Peyer's patch (tissue), 4 donors: ENCODE measurements around the gene JADE2.

Experiments
- CTCF ChIP-seq, 6 experiments: fragments of 450-650 bp in 4 of 6; fragments of 200-600 bp in 2 of 6; sonication (generic) in 1 of 6; IDR thresholded peaks; one replicate each; pipeline ENCODE4 v1.5.1; 2017 to 2019; ENCODE audit warnings: antibody characterized with exemption in 6 of 6, mild to moderate bottlenecking in 3 of 6, moderate library complexity in 1 of 6
- POLR2A ChIP-seq, 2 donors: fragments of 450-650 bp; IDR thresholded peaks; one replicate each; pipeline ENCODE4 v1.5.1; 2017; ENCODE audit warnings: antibody characterized with exemption in 2 of 2, mild to moderate bottlenecking in 2 of 2, moderate library complexity in 2 of 2

GRCh38 chr5:134510970-134511795, 14.3 kb upstream of the JADE2 start:
- no peak for TF ChIP-seq CTCF (IDR thresholded peaks at IDR 0.05)
- no peak for TF ChIP-seq POLR2A (IDR thresholded peaks at IDR 0.05)
